Measurements from ENCODE around the gene RNASE11. TPM values are rescaled to one million over a fixed set of nuclear protein-coding genes. Genes with fewer than 3 reads are reported as not detected.

The RNASE11 gene
- total and polyA plus RNA-seq, 10 of the 15 experiments (the other 5 are each of a cell fraction or from before 2014, with no cell fraction given): not detected

- intact Hi-C loops (cut with micrococcal nuclease; ENCODE audit: unreplicated experiment) (no loop called here), in situ Hi-C loops (cut with MboI) (no loop called here)
- CTCF ChIA-PET: interaction anchor here (1.4 kb wide), 1 partner anchor 25 kb away, joined by 3 read pairs; no protein-coding TSS in a partner anchor
- Histone ChIP-seq H3K27ac (ENCODE audit: control insufficient read depth, insufficient read depth) (no peak overlapping the region), H3K36me3 (ENCODE audit: control insufficient read depth in 2 of 2, insufficient read depth in 2 of 2, low read length in 1 of 2) (no peaks in the 10 kb centered on the region), H3K4me1 (ENCODE audit: control insufficient read depth, insufficient read depth, low read length) (no peaks in the 10 kb centered on the region), H3K9me3 (replicated peaks; ENCODE audit: control insufficient read depth, insufficient read depth, low read length) (no peaks in the 10 kb centered on the region), H4K20me1 (ENCODE audit: control insufficient read depth, insufficient read depth) (no peaks in the 10 kb centered on the region), H3K4me2 (ENCODE audit: control insufficient read depth, insufficient read depth) (no peak overlapping the region), H3K79me2 (ENCODE audit: control insufficient read depth, insufficient read depth, low read length) (no peaks in the 10 kb centered on the region), H3K9ac (ENCODE audit: control insufficient read depth, insufficient read depth, low read length) (no peak overlapping the region), H2AFZ (ENCODE audit: control insufficient read depth, low read depth, low read length) (no peak overlapping the region), H3K4me3 (no peak overlapping the region), H3K27me3 (replicated peaks in 1 of 2; ENCODE audit: control insufficient read depth in 2 of 2, insufficient read depth in 2 of 2, low read length in 1 of 2) (no peaks in the 10 kb centered on the region)
- no peak for DNase-seq (ENCODE audit: low read depth, low spot score)
- SMC1A ChIA-PET (ENCODE audit: uncharacterized antibody, unreplicated experiment): no interaction called here
- RAD21 ChIA-PET (ENCODE audit: unreplicated experiment): no interaction called here
- FAIRE-seq: no peak
- POLR2A ChIA-PET: no interaction called here
- 61% methylated on average over 3 of the region's 3 CpGs for WGBS (ENCODE audit: insufficient coverage, insufficient replicate concordance, low lambda C conversion rate, missing lambda C conversion rate)
- TF ChIP-seq RBBP5 (conservative IDR thresholded peaks at IDR 0.05): no peak
- no peak for TF ChIP-seq ZZZ3 (IDR thresholded peaks at IDR 0.05; ENCODE audit: control insufficient read depth, insufficient read length, low read depth)
- no peak for TF ChIP-seq IRF3 (IDR thresholded peaks at IDR 0.05)
- no TSS peak for BruUV-seq (replicated peaks)
- no peak for ATAC-seq
These were observed 32.0 kb downstream of the RNASE11 start for GRCh38 chr14:20555845-20556244.

- ChIA-PET CTCF (interaction anchor here (0.6 kb wide), 1 partner anchor 14 kb away, joined by 4 read pairs; no protein-coding TSS in a partner anchor), SMC1A (ENCODE audit: uncharacterized antibody, unreplicated experiment) (no interaction called here), POLR2A (no interaction called here), RAD21 (ENCODE audit: unreplicated experiment) (no interaction called here)
- no peak for ATAC-seq
- H3K4me1 ChIP-seq (ENCODE audit: control insufficient read depth, insufficient read depth, low read length): no peaks in the 10 kb centered on the region
- H3K9me3 ChIP-seq (replicated peaks; ENCODE audit: control insufficient read depth, insufficient read depth, low read length): no peaks in the 10 kb centered on the region
- no peak overlapping the region for H2AFZ ChIP-seq (ENCODE audit: control insufficient read depth, low read depth, low read length)
- no peaks in the 10 kb centered on the region for H3K36me3 ChIP-seq (ENCODE audit: control insufficient read depth in 2 of 2, insufficient read depth in 2 of 2, low read length in 1 of 2)
- no peak for DNase-seq (ENCODE audit: low read depth, low spot score)
- no peak for FAIRE-seq
- in situ Hi-C loops (cut with MboI) (no loop called here), intact Hi-C loops (cut with micrococcal nuclease; ENCODE audit: unreplicated experiment) (no loop called here)
- H3K79me2 ChIP-seq (ENCODE audit: control insufficient read depth, insufficient read depth, low read length): no peaks in the 10 kb centered on the region
- no peak overlapping the region for H3K4me3 ChIP-seq
- H3K27me3 ChIP-seq (replicated peaks in 1 of 2; ENCODE audit: control insufficient read depth in 2 of 2, insufficient read depth in 2 of 2, low read length in 1 of 2): no peaks in the 10 kb centered on the region
- BruUV-seq (replicated peaks): no TSS peak
- no peaks in the 10 kb centered on the region for H4K20me1 ChIP-seq (ENCODE audit: control insufficient read depth, insufficient read depth)
- no peak overlapping the region for H3K27ac ChIP-seq (ENCODE audit: control insufficient read depth, insufficient read depth)
- H3K4me2 ChIP-seq (ENCODE audit: control insufficient read depth, insufficient read depth): no peak overlapping the region
- H3K9ac ChIP-seq (ENCODE audit: control insufficient read depth, insufficient read depth, low read length): no peak overlapping the region
- TF ChIP-seq RCOR1 (conservative IDR thresholded peaks at IDR 0.05; ENCODE audit: low read depth, low read length): no peak
- TF ChIP-seq ELK1 (IDR thresholded peaks at IDR 0.05; ENCODE audit: low read depth, low read length): no peak
- no peak for TF ChIP-seq CBX5 (IDR thresholded peaks at IDR 0.05; ENCODE audit: low read depth)
- no peak for TF ChIP-seq TARDBP (IDR thresholded peaks at IDR 0.05; ENCODE audit: borderline replicate concordance)
- TF ChIP-seq CEBPZ (IDR thresholded peaks at IDR 0.05; ENCODE audit: low read depth, low read length): no peak
- TF ChIP-seq USF2 (IDR thresholded peaks at IDR 0.05; ENCODE audit: borderline replicate concordance, low read depth, low read length): no peak
- TF ChIP-seq JUND (IDR thresholded peaks at IDR 0.05; ENCODE audit: low read depth, low read length): no peak
- TF ChIP-seq BMI1 (IDR thresholded peaks at IDR 0.05; ENCODE audit: borderline replicate concordance): no peak
- no peak for TF ChIP-seq CBFB (IDR thresholded peaks at IDR 0.05; ENCODE audit: low read depth)
- no peak for TF ChIP-seq SIN3A (IDR thresholded peaks at IDR 0.05; ENCODE audit: low read depth, low read length)
These were observed 34.8 kb downstream of the RNASE11 start for GRCh38 chr14:20553024-20553423.
